Stimulated activated naive CD8-positive, alpha-beta T cell treated with anti-CD3 and anti-CD28 coated beads, Interleukin-15, amount 100 ng/mL, for 72 hours (primary cell): ENCODE measurements around the gene GSTO1.

Experiments used
- ATAC-seq: fragments of 150-1000 bp; cut with Tn5 transposase; 2 replicates; pipeline ENCODE4 v1.10.0; 2021; ENCODE audit warnings: mild to moderate bottlenecking, moderate library complexity
- DNase-seq, 2 donors: peaks; one replicate each; pipeline ENCODE4 v3.0.0; 2021 to 2022
- H3K27ac Mint-ChIP-seq, 2 donors: one replicate each; pipeline ENCODE4 v1.8.0; 2022; ENCODE audit warnings: mild to moderate bottlenecking in 2 of 2, mixed read lengths in 2 of 2, moderate library complexity in 2 of 2
- H3K27me3 Mint-ChIP-seq: one replicate; pipeline ENCODE4 v1.8.0; 2022; ENCODE audit warnings: mixed read lengths
- H3K4me1 Mint-ChIP-seq: one replicate; pipeline ENCODE4 v1.8.0; 2022; ENCODE audit warnings: mild to moderate bottlenecking, mixed read lengths
- H3K4me3 Mint-ChIP-seq, 2 donors: one replicate each; pipeline ENCODE4 v1.8.0; 2022; ENCODE audit warnings: mild to moderate bottlenecking in 2 of 2, mixed read lengths in 2 of 2, moderate library complexity in 1 of 2
- H3K9me3 Mint-ChIP-seq, 2 donors: one replicate each; pipeline ENCODE4 v1.8.0; 2022; ENCODE audit warnings: mixed read lengths in 2 of 2

The GSTO1 gene

GRCh38 chr10:104279550-104280259, 25.0 kb downstream of the GSTO1 start:
- DNase-seq (no peak), ATAC-seq (no peak)
- Mint-ChIP-seq H3K9me3 (no peaks in the 10 kb centered on the region), H3K27ac (no peak overlapping the region), H3K27me3 (peaks cover 15% of the 10 kb centered on the region), H3K4me1 (peaks cover 6% of the 10 kb centered on the region), H3K4me3 (no peak overlapping the region)

DNA sequence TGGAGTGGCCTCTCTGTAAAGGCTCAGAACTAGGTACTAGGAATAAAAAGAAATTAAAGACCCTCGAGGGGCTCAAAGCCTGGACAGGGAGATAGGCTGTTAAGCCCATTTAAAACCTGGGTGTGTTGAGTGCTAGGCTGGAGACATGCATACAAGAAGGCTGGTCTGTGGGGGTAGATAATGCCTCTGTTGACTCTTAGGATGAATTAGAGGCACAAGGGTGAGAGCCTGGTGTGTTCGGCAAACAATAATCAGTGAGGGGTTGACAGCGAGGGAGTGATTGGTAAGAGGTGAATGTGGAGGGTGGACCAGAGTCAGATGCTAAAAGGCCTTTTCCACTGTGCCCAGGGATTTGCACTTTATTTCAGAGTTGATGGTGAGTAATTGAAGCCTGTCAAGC, 27.0 kb downstream of the GSTO1 start:
- no peak for ATAC-seq
- no peak for DNase-seq
- Mint-ChIP-seq H3K27ac (no peak overlapping the region), H3K4me1 (no peaks in the 10 kb centered on the region), H3K4me3 (no peak overlapping the region), H3K9me3 (no peaks in the 10 kb centered on the region), H3K27me3 (no peaks in the 10 kb centered on the region)

DNA sequence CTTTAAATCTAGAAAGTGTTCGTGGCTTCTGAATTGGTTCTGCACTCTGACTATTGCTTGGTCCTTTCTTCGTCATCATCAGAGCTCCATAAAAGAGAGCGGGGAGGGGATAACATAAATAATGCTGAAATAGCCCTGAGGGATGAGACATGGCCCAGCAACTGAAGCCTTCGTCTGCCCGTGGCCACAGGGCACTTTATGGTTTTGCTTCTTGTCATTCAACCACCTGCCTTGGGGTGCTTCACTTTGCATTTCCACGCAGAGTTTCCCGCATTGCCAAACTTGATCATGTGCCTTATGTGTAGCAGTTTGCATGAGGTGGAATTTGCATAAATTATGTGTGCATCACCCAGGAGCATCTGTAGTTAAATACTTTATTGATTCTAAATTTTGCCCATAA, 30.2 kb downstream of the GSTO1 start:
- no peak overlapping the region for H3K27ac Mint-ChIP-seq
- DNase-seq: no peak
- no peak for ATAC-seq

GRCh38 chr10:104286939-104287338, 32.2 kb downstream of the GSTO1 start:
- DNase-seq: no peak
- no peak overlapping the region for H3K4me3 Mint-ChIP-seq
- no peaks in the 10 kb centered on the region for H3K9me3 Mint-ChIP-seq
- peaks cover 22% of the 10 kb centered on the region for H3K27me3 Mint-ChIP-seq
- H3K4me1 Mint-ChIP-seq: peaks cover 9% of the 10 kb centered on the region
- ATAC-seq: no peak
- H3K27ac Mint-ChIP-seq: no peak overlapping the region

More for the DNA sequence above, 30.2 kb downstream of the GSTO1 start:
- Mint-ChIP-seq H3K9me3 (no peaks in the 10 kb centered on the region), H3K27me3 (peaks cover 3% of the 10 kb centered on the region), H3K4me3 (no peak overlapping the region), H3K4me1 (no peaks in the 10 kb centered on the region)

- Mint-ChIP-seq H3K4me3 (no peak overlapping the region), H3K27me3 (peaks cover 22% of the 10 kb centered on the region), H3K4me1 (peaks cover 16% of the 10 kb centered on the region), H3K9me3 (no peaks in the 10 kb centered on the region), H3K27ac (no peak overlapping the region)
- ATAC-seq (no peak), DNase-seq (no peak)
Measured at GRCh38 chr10:104288355-104288754, 33.7 kb downstream of the GSTO1 start.

- Mint-ChIP-seq H3K4me1 (peaks cover 22% of the 10 kb centered on the region), H3K9me3 (no peaks in the 10 kb centered on the region), H3K27me3 (peaks cover 33% of the 10 kb centered on the region), H3K27ac (no peak overlapping the region), H3K4me3 (peak overlapping the region in 1 of 2 donors; percentile 12)
- ATAC-seq (peak; percentile 97), DNase-seq (peak; percentile 84 to 86)
Measured at GRCh38 chr10:104291439-104291951, 36.8 kb downstream of the GSTO1 start.

DNA sequence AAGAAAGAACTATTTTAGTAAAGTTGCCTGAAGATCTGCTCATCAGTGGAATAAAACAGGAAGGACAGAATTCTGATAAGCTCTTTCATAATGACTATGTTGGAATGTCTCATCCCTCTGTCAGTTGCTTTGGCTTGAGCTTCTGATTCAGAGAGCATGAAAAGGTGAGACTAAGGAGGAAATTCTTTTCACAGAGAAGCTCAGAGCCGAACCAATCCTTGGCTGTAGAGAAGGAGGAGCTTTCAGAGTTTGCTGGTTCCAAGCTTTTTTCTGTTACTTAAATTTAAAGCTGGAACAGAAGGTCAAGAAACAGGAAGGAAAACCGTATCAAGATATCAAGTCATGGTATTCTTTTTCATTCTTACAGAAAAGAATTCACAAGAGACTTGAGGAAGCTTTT, 38.3 kb downstream of the GSTO1 start:
- Mint-ChIP-seq H3K27ac (no peak overlapping the region), H3K27me3 (peaks cover 33% of the 10 kb centered on the region), H3K4me1 (peaks cover 26% of the 10 kb centered on the region), H3K4me3 (peak overlapping the region in 1 of 2 donors; percentile 10), H3K9me3 (no peaks in the 10 kb centered on the region)
- no peak for DNase-seq
- ATAC-seq: no peak

DNA sequence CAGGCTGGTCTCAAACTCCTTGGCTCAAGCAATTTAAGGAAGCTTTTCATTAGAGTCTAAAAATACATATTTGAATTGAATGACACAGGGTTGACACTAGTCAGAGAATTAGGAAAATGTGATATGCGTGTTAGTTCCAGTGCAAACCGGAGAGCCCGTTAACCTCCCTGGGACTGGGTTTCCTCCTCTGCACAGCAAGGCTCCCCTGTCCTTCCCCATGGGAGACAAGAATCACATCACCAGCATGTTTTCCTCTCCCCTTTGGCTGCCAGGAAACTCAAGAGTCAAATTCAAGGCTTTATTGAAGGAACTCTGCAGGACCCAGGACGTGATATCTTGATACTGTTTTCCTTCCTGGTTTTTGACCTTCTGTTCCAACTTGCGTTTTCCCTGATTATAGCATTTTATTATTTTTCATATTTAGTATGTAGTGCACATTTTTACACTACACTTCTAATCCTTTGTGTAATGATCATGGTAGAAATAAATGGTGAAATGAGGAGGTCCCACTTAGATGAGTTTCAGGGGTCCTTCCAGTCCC, 39.2 kb downstream of the GSTO1 start:
- Mint-ChIP-seq H3K4me3 (no peak overlapping the region), H3K27me3 (peaks cover 34% of the 10 kb centered on the region), H3K9me3 (no peaks in the 10 kb centered on the region), H3K4me1 (peaks cover 26% of the 10 kb centered on the region), H3K27ac (no peak overlapping the region)
- ATAC-seq (no peak), DNase-seq (no peak)

DNA sequence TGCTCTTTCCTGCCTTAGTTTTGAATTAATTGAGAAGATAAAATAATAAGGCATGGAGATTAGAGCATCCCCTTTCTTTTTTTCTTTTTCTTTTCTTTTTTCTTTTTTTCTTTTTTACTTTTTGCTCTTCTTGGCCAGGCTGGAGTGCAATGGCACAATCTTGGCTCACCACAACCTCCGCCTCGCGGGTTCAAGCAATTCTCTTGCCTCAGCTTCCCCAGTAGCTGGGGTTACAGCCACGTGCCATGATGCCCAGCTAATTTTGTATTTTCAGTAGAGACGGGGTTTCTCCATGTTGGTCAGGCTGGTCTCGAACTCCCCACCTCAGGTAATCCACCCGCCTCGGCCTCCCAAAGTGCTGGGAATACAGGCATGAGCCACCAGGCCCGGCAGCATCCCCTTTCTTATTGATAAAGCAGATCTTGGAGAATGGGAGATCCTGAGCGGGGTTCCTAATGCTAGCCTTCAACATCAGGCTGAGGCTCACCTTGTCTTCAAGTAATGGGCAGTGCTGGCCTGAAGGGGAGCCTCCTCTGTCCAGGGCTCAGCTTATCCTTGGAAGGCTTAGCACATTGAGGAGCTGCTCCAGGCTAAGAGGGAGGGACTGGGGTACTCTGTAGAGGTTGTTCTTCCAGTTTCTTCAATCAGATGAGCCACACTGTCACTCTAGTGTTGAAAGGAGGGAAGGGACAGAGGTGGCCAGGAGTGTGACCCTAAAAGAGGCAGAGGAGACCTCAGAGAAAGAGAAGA, 42.2 kb downstream of the GSTO1 start:
- H3K27ac Mint-ChIP-seq: no peak overlapping the region
- no peak for ATAC-seq
- peaks cover 0 to 5% of the 10 kb centered on the region in 2 donors for H3K9me3 Mint-ChIP-seq
- DNase-seq: no peak
- peaks cover 41% of the 10 kb centered on the region for H3K4me1 Mint-ChIP-seq
- no peak overlapping the region for H3K4me3 Mint-ChIP-seq
- H3K27me3 Mint-ChIP-seq: peaks cover 28% of the 10 kb centered on the region

DNA sequence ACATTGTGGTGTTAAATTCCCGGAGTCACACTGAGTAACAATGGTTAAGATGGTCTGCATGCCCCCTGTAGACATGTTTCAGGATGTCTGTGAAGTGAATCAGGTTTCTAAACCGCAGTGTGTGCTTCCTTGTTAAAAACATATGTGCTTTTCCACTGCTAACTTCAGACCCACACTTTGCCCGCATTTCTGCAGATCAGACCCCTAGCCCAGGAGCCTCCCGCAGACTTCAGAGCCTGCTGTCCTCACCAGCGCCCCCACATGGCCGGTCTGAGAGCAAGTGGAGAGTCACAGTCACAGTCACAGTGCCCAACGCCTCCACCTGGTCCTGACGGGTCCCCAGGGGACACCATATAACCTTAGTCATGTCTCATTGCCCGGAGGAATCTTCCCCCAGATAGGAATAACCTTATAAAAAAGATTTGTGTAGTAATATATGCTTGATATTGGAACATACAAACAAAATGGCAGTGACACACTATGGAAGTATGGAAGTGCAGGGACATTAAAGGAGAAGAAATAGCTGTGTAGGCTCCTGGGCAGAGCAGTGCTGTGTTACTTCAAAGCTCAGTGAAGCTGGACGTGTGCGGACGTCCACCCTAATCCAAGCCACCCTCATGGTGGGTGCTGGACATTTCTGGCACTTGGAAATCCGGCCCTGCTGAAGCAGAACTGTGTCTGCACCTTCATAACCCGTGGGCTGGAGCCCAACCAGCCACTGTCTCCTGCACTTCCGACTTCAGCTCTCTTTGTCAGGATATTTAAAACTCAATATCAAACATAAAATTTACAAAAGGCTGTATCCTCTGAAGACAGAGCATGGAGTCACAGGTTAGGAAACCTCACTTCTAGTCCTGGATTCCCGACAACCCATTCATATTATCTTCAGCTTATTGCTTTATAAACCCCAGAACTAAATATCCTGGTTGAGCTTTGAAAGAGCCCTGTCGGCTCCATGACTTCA, 43.3 kb downstream of the GSTO1 start:
- peaks cover 28% of the 10 kb centered on the region for H3K27me3 Mint-ChIP-seq
- H3K4me1 Mint-ChIP-seq: peaks cover 38% of the 10 kb centered on the region
- H3K9me3 Mint-ChIP-seq: peaks cover 2 to 12% of the 10 kb centered on the region in 2 donors
- peak; percentile 48 for ATAC-seq
- no peak overlapping the region for H3K27ac Mint-ChIP-seq
- DNase-seq: peak; percentile 24 to 43
- no peak overlapping the region for H3K4me3 Mint-ChIP-seq

- H3K4me3 Mint-ChIP-seq: no peak overlapping the region
- H3K9me3 Mint-ChIP-seq: peaks cover 10 to 18% of the 10 kb centered on the region in 2 donors
Measured at GRCh38 chr10:104299031-104299904, 44.6 kb downstream of the GSTO1 start.

DNA sequence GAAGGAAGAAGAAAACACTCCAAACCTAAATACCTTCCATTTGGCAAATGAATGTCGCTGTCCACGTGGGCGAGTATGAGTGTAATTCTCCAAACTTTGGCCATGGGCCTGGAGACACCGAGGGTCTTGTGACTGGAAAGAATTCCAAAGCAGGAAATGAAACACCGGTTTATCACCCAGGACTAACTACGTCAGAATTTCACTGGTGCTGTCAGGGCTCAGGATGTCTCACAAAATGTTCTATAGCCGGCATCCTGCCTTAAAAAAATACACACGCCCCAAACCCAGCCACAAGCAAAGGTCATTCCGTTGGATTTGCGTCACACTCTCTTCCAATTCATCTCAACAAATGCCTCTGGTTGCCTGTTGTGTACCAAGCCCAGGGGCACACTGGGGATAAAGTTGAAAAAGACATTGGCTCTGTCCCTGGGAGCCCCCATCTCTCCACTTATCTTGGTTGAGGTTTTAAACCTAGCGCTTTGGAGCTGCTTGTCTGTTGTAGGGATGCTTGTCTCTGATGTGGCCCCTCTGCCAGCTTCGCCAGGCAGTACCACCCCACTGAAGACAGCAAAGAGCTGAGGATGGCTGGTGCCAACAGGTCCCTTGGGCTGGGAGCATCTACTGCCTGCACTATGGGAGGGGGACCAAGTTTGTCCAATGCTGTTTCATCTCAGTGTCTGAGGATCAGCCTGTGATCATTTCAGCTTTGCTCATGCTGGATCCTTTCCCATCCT, 45.5 kb downstream of the GSTO1 start:
- ATAC-seq (peak; percentile 39), DNase-seq (no peak)
- H3K27me3 Mint-ChIP-seq: peaks cover 26% of the 10 kb centered on the region
- H3K9me3 Mint-ChIP-seq: peaks cover 10 to 18% of the 10 kb centered on the region in 2 donors
- H3K4me1 Mint-ChIP-seq: peaks cover 53% of the 10 kb centered on the region
- H3K27ac Mint-ChIP-seq: peak overlapping the region; percentile 92 to 94
- H3K4me3 Mint-ChIP-seq: peak overlapping the region; percentile 55 to 64

More at GRCh38 chr10:104299031-104299904, 44.6 kb downstream of the GSTO1 start:
- peak overlapping the region in 1 of 2 donors; percentile 74 for H3K27ac Mint-ChIP-seq
- no peak for ATAC-seq
- peaks cover 46% of the 10 kb centered on the region for H3K4me1 Mint-ChIP-seq
- DNase-seq: no peak
- H3K27me3 Mint-ChIP-seq: peaks cover 28% of the 10 kb centered on the region

DNA sequence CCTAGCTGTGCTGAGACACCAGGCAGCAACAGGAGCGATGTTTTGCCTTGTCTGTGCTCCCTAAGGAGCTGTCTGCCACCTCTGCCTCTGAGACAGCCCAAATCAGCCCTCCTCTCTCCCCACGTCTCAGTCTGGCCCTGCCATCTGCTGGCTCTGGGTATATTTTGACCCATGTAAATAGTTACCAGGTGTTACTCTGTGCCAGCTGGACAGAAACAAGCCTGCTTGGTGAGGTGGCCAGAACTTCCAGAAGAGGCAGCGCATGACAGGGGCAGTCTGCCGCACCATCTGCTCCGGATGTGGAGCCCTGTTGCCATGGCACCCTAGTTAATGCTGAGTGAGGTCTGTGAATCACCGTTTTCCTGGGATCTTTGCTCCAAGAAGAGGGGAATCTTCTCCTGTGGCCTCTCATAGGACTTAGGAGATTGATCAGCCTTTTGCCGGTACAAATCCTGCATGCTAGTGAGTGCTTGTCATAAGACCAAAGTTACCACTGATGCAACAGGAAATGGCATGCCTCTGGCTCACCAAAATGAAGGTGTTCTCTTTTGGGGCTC, 46.1 kb downstream of the GSTO1 start:
- DNase-seq (peak in 1 of 2 donors; percentile 36), ATAC-seq (peak; percentile 67)
- peaks cover 52% of the 10 kb centered on the region for H3K4me1 Mint-ChIP-seq
- H3K27me3 Mint-ChIP-seq: peaks cover 22% of the 10 kb centered on the region
- peaks cover 10 to 18% of the 10 kb centered on the region in 2 donors for H3K9me3 Mint-ChIP-seq
- peak overlapping the region; percentile 55 to 64 for H3K4me3 Mint-ChIP-seq
- H3K27ac Mint-ChIP-seq: peak overlapping the region; percentile 92 to 94
